ENCODE data around the gene WDHD1.
"Not testable (repeated sequence)": the region's sequence is repeated elsewhere in the genome, so short reads cannot be mapped to it uniquely, and the experiment has no call there.

WDHD1 gene, protein sequence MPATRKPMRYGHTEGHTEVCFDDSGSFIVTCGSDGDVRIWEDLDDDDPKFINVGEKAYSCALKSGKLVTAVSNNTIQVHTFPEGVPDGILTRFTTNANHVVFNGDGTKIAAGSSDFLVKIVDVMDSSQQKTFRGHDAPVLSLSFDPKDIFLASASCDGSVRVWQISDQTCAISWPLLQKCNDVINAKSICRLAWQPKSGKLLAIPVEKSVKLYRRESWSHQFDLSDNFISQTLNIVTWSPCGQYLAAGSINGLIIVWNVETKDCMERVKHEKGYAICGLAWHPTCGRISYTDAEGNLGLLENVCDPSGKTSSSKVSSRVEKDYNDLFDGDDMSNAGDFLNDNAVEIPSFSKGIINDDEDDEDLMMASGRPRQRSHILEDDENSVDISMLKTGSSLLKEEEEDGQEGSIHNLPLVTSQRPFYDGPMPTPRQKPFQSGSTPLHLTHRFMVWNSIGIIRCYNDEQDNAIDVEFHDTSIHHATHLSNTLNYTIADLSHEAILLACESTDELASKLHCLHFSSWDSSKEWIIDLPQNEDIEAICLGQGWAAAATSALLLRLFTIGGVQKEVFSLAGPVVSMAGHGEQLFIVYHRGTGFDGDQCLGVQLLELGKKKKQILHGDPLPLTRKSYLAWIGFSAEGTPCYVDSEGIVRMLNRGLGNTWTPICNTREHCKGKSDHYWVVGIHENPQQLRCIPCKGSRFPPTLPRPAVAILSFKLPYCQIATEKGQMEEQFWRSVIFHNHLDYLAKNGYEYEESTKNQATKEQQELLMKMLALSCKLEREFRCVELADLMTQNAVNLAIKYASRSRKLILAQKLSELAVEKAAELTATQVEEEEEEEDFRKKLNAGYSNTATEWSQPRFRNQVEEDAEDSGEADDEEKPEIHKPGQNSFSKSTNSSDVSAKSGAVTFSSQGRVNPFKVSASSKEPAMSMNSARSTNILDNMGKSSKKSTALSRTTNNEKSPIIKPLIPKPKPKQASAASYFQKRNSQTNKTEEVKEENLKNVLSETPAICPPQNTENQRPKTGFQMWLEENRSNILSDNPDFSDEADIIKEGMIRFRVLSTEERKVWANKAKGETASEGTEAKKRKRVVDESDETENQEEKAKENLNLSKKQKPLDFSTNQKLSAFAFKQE

DNA sequence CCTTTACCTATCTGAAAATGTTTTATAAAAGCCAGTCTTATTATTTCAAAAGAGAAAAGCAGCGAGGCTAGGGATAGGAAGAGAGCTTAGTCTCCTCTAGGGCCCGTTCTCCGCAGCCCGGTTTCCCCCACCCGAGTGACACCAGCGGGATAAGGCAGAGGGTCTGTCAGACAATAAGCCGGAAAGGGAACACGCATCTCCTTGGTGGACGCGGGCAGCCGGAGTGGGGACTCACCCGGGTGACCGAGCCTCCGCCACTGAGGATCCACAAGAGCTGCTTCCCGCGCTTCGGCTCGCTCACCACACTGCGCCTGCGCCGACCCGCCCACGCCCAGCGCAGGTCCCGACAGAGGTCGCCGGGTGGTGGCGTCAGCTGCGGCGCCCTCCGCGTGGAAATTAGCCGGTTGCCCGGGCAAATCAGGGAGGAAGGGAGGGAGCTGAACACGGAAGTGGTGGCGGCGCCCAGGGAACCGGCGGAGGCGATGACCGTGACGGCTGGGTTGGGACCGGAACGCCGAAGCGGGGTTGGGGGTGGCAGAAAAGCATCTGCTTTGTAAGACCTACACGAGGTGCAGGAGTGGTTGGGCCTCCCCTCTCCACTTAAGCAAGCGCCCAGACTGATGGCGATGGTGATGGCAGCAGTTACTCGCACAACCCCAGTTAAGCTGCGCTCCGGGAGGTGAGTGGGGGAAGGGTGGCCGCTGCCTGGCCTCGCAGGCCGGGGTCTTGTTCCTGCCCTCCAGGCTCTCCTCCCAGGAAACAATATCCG is at the start of gene WDHD1, which contains the start of gene SOCS4:
TSS of gene WDHD1 (minus strand) at position 307 of the 769 bp plus-strand sequence. CDS start 312 bp downstream, outside the sequence.
TSS of gene SOCS4 (plus strand) at position 444 of the 769 bp plus-strand sequence. CDS start 15,806 bp downstream, outside the sequence.
- DNase-seq (ENCODE audit: low read depth) = peak; percentile 97

DNA sequence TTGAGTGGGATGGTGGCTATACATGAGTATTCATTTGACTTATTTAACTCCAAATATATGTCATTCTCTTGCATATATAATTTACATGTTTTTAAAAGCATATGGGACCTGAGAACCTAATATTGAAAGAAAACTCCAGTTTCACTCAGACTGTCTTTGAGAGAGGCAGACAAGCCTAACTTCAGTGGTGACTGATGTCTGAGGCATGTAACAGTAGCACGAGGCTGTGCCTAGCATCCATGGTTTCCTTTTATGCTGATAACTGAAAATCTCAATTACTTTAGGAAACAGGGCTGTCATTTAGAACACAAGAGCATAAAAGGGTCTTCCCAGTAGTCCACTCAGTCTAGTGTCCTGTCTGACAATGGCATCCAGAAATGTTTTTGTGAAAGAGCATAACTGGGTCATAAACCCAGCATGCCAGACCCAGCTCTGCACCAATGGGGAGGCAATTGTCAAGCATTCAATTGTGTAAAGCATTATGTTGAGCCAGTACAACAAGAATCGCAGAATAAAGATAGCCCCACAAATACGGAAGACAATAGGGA is 48.8 kb upstream of the WDHD1 start:
- DNase-seq (ENCODE audit: low read depth) = no peak

DNA sequence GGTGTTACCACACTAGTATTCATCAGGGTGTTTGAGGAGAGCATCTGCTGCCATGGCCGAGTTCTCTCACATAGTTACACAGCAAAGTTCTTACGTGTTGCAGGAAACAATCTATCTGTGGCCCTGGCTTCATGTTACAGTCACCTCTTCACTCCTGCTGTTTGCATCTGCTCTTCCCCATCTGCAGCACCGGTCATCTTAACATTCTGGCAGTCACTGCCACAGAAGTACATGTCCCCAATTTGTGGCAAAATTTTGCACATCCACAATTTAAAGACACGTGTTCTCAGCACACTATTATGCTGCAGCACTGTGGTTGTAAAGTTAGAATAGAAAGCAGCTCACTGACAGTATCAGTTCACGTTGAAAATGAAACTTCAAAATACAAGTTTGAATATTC is 47.8 kb upstream of the WDHD1 start:
- DNase-seq (ENCODE audit: low read depth) = no peak

DNA sequence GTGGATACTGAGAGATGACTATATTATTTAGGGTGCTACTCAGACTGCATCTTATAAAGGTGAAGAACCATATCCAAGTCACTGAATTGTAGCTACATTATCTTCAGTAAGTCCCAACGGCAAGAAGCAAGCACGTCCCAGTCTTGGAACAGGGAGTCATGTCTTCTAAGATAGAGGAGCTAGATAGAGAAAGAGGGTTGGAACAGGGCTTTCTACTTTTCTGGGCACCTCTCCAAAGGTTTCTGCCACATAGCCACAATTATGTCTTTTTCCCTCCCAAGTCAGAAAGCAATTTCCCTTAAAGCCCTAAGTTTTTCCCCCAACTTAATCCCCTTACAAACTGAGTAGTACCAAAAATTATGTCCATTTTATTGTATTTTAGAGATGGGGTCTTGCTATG is 47.0 kb upstream of the WDHD1 start:
- no peak for DNase-seq (ENCODE audit: low read depth)

DNA sequence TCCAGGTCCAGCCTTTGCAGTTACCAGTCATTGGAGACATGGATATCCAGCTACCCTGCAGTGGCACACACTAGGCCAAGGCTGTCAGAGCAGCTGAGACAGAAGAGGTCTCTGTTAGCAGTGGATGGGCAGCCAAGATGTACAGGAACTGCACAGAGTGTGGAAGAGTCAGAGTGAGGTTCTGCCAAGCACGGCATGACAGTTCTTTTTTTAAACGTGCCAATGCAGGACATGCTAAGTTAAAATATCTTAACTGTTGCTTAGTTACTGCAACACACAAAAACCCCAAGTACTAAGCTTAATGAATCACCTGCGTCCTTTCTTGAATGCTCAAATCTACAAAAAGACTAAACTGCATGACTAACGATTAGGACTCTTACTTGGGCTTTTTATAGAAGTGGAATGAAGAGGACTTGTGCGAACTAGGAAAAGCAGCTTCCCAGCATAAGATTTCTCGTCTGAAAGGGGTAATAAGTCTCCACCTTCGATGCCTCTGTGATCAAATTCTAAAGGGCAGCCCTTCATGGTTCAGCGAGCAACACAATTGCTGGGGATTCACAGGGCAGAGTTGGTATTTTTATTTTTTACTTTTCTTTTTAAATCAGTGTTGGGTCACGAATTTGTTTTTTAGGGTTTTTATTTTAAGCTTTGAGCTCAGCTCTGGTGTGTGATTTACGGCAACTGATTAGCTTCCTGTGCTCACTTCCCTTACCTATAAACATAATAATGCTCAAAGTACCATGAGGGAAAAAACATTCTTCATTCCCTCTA is 45.2 kb upstream of the WDHD1 start:
- DNase-seq (ENCODE audit: low read depth) = no peak

DNA sequence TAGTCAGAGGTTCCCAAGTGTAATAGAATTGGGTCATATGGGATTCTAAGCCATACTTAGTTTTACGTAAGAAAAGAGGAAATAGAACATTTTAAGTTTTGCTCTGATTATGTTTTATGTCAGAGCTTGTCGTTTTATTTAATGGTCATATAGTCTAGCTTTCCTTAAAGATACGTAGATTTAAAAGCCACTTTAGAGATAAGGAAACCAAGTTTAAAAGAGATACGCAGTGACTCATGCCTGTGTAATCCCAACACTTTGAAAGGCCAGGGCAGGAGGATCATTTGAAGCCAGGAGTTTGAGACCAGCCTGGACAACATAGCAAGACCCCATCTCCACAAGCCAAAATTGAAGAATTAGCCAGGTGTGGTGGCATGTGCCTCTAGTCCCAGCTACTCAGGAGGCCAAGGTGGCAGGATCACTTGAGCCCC is 44.1 kb upstream of the WDHD1 start:
- DNase-seq (ENCODE audit: low read depth) = no peak

DNA sequence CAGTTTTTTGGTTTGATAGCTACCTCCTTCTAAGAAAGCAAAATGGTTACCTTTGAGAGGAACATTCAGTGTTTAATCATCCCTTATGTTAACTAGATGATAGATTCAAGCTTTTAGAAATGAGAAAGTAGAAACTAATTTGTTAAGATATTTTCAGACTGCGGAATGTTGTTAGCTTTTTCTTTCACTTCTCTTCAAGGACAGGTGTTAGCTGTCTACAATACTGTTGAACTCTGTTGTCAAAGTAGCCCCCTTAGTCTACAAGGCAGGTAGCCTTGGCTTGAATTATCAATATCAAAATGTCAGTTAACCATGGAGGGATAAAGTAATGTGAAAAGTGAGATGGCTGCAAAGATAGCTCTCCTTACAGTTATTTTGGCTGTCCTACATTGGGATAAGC is 39.3 kb upstream of the WDHD1 start:
- DNase-seq (ENCODE audit: low read depth) = no peak

DNA sequence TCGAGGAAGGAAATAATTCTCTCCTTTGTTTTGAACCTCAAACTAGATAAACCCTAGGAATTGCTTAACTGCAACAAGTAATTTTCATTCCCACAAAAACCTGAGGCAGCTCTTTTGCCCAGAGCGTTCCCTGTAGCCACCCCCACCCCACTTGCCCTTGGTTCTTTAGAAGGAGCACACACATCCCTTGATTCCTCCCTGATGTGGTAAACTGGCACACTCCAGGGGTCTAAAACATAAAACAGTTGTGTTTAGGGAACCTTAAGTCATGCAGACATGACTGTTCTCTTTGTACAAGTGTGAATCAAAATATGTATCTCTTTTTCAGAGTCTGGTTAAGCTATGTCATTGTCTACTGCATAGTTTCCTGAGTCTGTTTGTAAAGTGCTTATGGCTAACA is 38.5 kb upstream of the WDHD1 start:
- DNase-seq (ENCODE audit: low read depth) = no peak

DNA sequence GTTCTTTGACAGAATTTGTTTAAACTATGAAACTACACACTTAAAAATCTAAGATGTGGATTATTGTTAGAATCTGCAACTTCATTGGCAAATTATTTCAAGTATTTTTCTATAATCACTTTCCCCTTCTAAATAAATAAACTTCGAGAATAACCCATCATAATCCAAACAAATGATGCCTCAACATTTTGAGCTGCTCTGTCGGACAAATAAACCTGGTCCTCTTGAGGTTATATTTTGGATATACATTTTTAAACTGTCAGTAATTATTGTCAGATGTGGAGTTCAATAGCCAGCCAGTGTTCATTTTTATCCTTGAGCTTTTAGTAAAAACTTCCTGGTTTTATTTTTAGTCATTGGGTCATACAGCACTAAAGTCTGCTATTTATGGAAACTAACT is 38.0 kb upstream of the WDHD1 start:
- not testable (repeated sequence) for DNase-seq (ENCODE audit: low read depth)

DNA sequence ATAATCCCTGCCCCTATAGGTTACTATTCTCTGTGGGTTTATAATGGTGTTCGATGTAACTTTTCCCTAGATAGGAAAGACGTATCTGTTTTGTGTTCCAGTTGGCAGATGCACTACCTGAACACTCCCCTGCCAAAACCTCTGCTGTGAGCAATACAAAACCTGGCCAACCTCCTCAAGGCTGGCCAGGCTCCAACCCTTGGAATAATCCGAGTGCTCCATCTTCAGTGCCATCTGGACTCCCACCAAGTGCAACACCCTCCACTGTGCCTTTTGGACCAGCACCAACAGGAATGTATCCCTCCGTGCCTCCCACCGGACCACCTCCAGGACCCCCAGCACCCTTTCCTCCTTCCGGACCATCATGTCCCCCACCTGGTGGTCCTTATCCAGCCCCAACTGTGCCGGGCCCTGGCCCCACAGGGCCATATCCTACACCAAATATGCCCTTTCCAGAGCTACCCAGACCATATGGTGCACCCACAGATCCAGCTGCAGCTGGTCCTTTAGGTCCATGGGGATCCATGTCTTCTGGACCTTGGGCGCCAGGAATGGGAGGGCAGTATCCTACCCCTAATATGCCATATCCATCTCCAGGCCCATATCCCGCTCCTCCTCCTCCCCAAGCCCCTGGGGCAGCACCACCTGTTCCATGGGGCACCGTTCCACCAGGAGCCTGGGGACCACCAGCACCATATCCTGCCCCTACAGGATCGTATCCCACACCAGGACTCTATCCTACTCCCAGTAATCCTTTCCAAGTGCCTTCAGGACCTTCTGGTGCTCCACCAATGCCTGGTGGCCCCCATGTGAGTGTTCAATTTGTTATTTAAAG is 35.8 kb upstream of the WDHD1 start:
- DNase-seq (ENCODE audit: low read depth) = no peak

DNA sequence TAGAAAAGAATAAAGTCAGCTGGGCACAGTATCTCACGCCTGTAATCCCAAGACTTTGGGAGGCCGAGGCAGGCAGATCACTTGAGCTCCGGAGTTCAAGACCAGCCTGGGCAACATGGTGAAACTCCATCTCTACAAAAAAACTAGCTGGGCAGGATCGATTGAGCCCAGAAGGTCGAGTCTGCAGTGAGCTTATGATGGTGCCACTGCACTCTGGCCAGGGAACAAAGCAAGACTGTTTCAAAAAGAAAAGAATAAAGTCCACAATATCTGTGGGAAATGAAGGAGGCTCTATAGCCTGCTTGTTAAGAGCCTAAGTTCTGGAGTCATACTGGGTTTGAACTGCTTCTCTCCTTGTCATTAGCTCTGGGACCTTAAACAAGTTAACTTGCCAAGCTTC is 32.4 kb upstream of the WDHD1 start:
- no peak for DNase-seq (ENCODE audit: low read depth)

DNA sequence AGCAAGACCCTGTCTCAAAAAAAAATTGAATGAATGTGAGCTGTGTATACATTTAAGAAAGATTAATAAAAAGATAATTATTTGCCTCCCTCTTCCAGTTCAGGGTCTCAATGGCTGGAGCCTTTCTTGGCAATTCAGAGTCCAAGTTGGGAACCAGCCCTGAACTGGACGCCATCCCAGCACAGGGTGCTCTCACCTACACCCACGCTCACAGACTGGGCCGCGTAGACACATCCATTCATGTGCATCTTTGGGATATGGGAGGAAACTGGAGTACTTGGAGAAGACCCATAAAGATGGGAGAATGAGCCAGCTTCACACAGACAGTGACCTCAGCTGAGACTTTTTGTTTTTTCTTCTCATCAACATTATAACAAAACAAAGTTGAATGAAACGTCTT is 31.0 kb upstream of the WDHD1 start:
- DNase-seq (ENCODE audit: low read depth) = no peak

DNA sequence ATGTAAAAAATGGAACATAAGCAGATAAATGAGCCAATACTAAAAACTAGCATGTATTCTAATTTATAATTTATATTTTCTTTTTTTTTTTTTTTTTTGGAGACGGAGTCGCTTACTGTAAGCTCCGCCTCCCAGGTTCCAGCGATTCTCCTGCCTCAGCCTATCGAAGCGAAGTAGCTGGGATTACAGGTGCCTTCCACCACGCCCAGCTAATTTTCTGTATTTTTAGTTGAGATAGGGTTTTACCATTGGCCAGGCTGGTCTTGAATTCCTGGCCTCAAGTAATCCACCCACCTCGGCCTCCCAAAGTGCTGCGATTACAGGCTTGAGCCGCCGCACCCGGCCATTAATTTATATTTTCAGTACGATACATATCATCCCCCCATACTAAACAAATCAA is 27.2 kb upstream of the WDHD1 start:
- DNase-seq (ENCODE audit: low read depth) = no peak

DNA sequence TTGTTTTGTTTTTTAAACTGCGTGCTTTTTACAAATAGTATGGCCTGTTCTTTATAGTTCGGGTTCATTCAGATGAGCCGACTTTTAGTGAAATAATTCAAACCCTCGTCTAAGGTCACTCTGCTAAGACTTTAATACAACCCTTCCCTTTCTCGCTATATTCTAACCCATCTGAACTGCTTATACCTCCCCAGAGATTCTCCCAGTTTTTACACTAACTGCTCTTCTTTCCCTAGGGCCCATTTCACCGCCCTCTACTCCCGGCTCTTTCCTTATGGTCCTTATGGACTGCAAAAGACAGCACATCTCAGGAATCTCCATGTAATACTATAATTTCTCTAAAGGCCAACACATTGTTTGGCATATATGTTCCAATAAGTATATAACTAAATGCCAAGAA is 26.6 kb upstream of the WDHD1 start:
- no peak for DNase-seq (ENCODE audit: low read depth)

DNA sequence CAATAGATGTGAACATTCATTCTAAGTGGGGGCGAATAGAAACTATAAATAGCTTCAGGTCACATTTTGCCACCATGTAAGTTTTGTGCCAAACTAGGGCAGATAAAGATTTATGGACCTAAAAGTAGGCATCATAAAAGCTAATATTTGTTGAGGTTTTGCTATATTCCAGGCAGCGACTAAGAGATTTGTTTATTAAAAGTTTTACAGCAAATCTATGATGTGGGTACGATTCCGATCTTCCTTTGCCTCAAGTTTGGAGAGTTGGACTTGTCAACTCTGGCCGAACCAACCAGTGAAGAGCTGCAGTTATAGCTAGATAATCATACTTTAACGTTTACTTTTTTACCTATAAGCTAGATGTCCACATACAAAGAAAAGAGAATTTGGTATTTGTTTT is 26.1 kb upstream of the WDHD1 start:
- DNase-seq (ENCODE audit: low read depth) = no peak

DNA sequence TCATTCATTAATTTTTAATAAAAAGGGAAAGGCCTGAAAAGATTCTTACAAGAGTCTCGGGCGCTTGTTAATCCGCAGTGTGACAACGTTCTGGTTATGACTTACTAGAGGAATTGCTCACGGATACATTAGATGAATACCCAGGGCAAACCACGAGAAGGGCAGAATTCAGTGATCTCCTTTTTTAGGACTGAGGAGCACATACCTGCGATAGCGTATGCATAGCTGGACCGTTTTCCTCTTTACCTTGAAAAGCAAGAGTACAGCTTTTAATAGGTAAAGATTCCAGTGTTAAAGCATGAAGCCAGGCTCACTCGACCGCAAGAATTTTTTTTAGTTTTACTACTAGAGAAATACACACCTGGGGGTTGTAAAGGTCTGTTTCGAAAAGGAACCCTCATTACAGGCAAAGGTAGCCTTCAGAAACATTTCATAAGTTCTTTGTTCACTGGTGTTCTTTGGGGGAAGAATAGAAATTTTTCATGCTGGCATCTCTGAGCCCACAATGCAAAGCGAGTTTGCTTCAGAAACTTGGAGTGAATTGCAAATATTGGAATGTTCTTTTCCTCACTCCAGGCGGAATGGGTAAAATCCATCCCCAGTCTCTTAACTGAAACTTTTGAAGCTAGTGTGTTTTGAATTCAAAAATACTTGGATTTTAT is 25.5 kb upstream of the WDHD1 start:
- no peak for DNase-seq (ENCODE audit: low read depth)

DNA sequence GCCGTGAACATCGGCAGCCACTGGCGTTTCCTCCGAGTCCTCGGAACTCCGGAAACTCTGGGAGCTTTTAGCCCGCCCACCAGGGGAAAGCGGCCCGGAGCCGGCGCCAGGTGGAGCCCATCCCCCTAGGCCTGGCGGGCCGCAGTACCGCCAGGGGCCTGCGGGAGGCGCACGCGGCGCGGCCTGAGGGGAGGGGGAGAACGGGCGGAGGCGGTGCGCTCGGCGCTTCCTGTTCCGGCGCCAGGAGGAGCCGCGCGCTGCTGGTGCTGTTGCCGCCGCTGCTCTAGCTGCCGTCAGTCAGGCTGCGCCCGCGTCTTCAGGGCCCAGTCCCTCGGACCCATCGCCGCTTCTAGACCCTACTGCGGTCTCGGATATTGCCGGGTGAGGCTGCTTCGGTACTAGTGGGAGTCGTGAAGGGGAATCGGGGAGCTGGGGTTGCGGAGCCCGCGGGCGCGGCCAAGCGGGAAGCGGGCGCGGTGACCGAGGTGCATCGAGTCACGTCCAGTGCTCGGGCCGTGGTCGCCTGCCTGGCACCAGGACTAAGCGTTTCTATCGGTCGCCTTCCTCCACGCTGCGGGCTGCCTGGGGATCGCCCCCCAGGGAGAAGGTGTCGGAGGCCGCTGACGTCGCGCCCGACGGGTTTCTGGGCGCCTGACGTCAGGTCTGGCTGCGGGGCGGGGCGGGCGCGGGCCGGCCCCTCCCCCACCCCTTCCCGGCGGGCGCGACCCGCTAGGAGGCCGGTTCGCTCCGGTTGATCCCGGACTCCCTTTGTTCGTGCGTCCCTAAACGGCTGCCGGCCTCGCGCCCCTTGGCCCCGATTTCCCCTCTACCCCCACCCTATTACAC is 24.7 kb upstream of the WDHD1 start, which contains the start of gene MAPK1IP1L:
TSS of gene MAPK1IP1L (plus strand) at position 225 of the 846 bp plus-strand sequence. CDS start 10,037 bp downstream, outside the sequence.
- DNase-seq (ENCODE audit: low read depth) = peak; percentile 82

DNA sequence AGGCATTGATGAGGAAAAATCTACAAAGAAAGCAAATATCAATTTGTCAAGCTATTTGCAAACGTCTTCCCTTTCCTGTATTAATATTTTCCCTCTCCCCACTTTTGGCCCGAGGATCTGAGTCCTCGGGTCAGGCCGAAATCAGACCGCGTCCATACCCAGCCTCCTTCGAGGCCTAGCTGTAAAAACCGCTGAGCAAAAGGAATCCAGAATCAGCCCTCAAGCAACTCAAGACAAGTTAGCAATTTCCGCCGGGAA is 24.2 kb upstream of the WDHD1 start:
- no peak for DNase-seq (ENCODE audit: low read depth)
